AG04449 (cell line): ENCODE measurements around the gene ODAPH.
"Not testable (repeated sequence)": the region's sequence is repeated elsewhere in the genome, so short reads cannot be mapped to it uniquely, and the experiment has no call there.

Source experiments
- CTCF ChIA-PET: fragments of 350-600 bp; formaldehyde crosslinking; extraction: SDS; loops from one replicate; lab custom pipeline; 2021; ENCODE audit warnings: antibody characterized with exemption; lab: Yijun Ruan, JAX
- POLR2A ChIA-PET: fragments of 400-600, 350-600 bp; formaldehyde crosslinking; extraction: SDS; loops from one replicate; lab custom pipeline; 2020; ENCODE audit warnings: antibody characterized with exemption, inconsistent platforms; lab: Yijun Ruan, JAX
- DNase-seq: peaks from one replicate; pipeline ENCODE4 v3.0.0-alpha.2; 2010; ENCODE audit warnings: low read depth, low spot score
- H3K4me3 ChIP-seq: 2 replicates; pipeline ENCODE4 v1.5.1; 2011; ENCODE audit warnings: low read depth, mild to moderate bottlenecking, control low read depth, low read length
- TF ChIP-seq, protein P1 (sequence below): IDR thresholded peaks from one replicate; pipeline ENCODE4 v1.5.1; 2011; ENCODE audit warnings: mild to moderate bottlenecking, moderate library complexity, low read length, control low read depth, inconsistent platforms; ENCODE audit not compliant: insufficient read depth; ENCODE audit errors: missing control alignments

The ODAPH gene

DNA sequence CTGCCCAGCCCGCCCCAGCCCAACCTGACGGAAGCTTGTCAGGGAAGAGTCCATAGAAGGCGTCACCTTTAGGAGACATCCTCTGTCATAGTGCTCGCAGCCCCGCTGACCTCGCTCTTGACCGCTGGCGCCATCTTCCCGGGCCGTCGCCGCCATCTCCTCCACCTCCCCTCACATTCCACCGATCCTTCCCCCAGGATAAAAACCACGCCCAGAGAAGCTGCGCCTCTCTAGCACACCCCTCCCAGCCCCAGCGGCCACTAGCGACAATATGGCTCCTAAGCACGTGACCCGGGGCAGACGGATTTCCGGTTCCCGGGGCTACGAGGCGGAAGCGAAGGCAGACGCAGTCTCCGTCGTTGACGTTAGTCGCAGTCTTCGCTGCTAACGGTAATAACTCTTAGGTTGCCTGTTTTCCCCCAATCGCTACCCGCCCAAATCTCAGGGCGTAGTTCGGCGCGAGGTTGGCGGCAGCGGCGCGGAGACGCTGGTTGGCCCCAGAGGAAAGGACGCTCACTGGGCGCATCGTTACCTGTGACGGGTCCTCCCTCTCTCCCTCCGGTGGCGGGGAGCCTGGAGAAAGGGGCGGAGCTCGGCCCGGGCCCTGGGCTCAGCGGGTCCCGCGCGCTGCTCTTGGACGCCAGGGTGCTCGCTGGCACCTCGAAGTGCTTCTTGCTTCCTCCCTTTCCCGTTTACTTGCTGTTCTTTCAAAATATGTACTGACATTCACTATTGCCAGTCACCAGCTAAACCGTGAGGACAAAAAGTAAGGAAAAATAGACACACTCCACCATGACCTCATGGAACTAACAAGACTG, 41.5 kb upstream of the ODAPH start, which contains the start of the genes RCHY1 and THAP6:
RCHY1 (minus strand) TSS at position 273 of the 818 bp plus-strand sequence; CDS start at position 156, 117 bp downstream.
THAP6 (plus strand) TSS at position 343 of the 818 bp plus-strand sequence. CDS start 980 bp downstream, outside the sequence.
- DNase-seq: peak; percentile 58
- TF ChIP-seq, protein P1, sequence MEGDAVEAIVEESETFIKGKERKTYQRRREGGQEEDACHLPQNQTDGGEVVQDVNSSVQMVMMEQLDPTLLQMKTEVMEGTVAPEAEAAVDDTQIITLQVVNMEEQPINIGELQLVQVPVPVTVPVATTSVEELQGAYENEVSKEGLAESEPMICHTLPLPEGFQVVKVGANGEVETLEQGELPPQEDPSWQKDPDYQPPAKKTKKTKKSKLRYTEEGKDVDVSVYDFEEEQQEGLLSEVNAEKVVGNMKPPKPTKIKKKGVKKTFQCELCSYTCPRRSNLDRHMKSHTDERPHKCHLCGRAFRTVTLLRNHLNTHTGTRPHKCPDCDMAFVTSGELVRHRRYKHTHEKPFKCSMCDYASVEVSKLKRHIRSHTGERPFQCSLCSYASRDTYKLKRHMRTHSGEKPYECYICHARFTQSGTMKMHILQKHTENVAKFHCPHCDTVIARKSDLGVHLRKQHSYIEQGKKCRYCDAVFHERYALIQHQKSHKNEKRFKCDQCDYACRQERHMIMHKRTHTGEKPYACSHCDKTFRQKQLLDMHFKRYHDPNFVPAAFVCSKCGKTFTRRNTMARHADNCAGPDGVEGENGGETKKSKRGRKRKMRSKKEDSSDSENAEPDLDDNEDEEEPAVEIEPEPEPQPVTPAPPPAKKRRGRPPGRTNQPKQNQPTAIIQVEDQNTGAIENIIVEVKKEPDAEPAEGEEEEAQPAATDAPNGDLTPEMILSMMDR: peak; percentile 8
- POLR2A ChIA-PET: interaction anchor here (1.0 to 1.4 kb wide), 4 partner anchors 28 to 210 kb away, joined by 3 to 7 read pairs (median 4); partner anchors contain the start of genes ODAPH and USO1
- CTCF ChIA-PET: interaction anchor here (1.0 kb wide), 4 partner anchors 9 to 382 kb away, joined by 3 to 4 read pairs (median 3); no protein-coding TSS in a partner anchor
- peak within 1 kb of the TSS; percentile 97 for H3K4me3 ChIP-seq

DNA sequence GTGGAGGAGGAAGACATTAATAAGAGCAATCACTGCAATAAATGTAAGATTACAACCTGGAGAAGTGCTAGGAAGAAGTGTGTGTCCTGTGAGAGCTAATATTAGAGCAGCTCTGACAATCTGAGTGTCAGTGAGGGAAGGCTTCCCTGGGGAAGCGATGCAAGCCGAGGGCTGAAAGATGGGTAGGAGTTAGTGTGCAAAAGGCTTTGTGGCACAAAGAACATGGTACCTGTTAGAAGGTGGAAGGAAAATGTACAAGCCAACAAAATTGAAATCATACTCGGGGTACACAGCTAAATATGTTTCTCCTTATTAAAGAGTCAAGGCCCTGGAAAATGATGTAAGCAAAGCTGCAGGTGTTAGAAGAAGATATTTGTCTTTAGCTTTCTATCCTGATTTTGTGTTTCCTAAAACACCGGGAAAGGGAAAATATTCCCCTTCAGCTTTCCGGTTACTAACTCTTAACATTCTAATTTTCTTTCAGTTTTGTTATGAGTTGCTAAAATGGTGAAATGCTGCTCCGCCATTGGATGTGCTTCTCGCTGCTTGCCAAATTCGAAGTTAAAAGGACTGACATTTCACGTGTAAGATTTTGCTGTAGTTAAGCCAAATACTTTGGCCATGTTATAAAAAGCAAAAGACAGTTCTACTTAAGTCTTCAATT, 40.8 kb upstream of the ODAPH start:
- POLR2A ChIA-PET: interaction anchor here (0.6 to 1.4 kb wide), 4 partner anchors 28 to 673 kb away, joined by 4 to 7 read pairs (median 4); partner anchors contain the start of gene ODAPH

DNA sequence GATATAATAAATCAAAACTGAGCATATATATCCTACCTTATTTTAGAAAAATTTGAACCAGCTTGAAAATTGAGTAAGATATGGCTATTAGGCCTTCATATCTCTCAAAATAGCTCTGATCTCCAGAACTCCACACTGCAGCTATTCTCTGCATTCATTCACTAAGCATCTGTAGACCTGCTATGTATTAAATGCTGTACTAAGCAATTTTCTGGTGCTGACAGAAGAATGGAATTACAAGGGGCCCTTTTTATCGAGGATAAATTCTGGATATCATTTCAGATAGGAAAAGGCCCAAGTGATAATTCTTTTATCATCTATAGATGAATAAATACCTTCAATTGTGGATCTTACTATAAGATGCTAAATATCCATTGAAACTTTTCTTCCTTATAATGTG, 39.7 kb upstream of the ODAPH start:
- no peak for DNase-seq
- ChIA-PET CTCF (interaction anchor here (1.2 kb wide), 1 partner anchor 26 kb away, joined by 3 read pairs; no protein-coding TSS in a partner anchor), POLR2A (no interaction called here)
- TF ChIP-seq, protein P1: no peak
- H3K4me3 ChIP-seq: no peak overlapping the region

More for the DNA sequence above, 40.8 kb upstream of the ODAPH start:
- TF ChIP-seq, protein P1: no peak
- CTCF ChIA-PET: interaction anchor here (1.0 to 1.2 kb wide), 3 partner anchors 10 to 27 kb away, joined by 3 to 4 read pairs (median 3); no protein-coding TSS in a partner anchor
- peak overlapping the region; percentile 97 for H3K4me3 ChIP-seq
- no peak for DNase-seq

DNA sequence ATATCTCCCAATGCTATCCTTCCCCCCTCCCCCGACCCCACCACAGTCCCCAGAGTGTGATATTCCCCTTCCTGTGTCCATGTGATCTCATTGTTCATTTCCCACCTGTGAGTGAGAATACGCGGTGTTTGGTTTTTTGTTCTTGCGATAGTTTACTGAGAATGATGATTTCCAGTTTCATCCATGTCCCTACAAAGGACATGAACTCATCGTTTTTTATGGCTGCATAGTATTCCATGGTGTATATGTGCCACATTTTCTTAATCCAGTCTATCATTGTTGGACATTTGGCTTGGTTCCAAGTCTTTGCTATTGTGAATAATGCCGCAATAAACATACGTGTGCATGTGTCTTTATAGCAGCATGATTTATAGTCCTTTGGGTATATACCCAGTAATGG, 36.4 kb upstream of the ODAPH start:
- H3K4me3 ChIP-seq, CTCF ChIA-PET, DNase-seq, POLR2A ChIA-PET: not testable (repeated sequence)

DNA sequence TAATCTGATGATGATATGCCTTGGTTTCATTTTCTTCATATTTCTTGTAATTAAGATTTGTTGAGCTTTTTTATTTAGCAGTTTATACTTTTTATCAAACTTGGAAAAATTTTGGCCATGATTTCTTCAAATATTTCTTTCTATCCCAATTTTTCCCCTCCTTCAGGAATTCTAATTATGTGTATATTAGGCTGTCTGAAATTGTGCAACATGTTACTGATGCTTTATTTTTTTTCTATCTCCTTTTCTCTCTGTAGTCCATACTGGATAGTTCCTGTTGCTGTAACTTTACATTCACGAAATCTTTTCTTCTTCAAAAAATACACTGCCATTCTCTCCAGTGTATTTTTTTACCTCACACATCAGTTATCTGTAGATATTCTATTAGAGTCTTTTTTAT, 30.8 kb upstream of the ODAPH start:
- no peak for DNase-seq
- POLR2A ChIA-PET: no interaction called here
- no peak overlapping the region for H3K4me3 ChIP-seq
- TF ChIP-seq, protein P1: no peak
- CTCF ChIA-PET: no interaction called here

DNA sequence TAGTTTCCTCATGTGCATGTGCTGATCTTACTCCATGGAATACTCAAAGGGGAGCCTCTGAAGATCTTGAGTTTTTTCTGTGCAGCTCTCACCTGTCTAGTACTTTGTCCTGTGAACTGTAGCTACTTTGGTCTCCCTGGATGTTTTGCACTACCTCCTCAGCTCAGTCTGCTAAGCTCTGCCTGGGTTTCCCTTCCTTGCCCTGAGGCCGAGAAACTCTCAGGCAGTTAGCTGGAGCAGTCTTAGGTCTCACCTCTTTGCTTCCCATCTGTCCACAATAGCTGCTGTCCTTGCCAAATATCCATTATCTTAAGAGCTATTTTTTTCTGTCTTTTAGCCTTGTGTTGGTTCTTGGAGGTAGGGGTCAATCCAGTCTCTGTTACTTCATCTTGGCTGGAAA, 30.0 kb upstream of the ODAPH start:
- ChIA-PET CTCF (no interaction called here), POLR2A (no interaction called here)
- no peak overlapping the region for H3K4me3 ChIP-seq
- TF ChIP-seq, protein P1: no peak
- no peak for DNase-seq
